Naive thymus-derived CD4-positive, alpha-beta T cell (primary cell): ENCODE measurements around the gene AP4E1. TPM values are rescaled to one million over a fixed set of nuclear protein-coding genes. Genes with fewer than 3 reads are reported as not detected.
"Not testable (repeated sequence)": the region's sequence is repeated elsewhere in the genome, so short reads cannot be mapped to it uniquely, and the experiment has no call there.

Experiments
- ATAC-seq: fragments of 150-1000 bp; cut with Tn5 transposase; 2 replicates; pipeline ENCODE4 v1.10.0; 2021; ENCODE audit warnings: mild to moderate bottlenecking, moderate library complexity
- CTCF ChIA-PET: fragments of 350-600 bp; sonication (Branson Sonifier 250); formaldehyde crosslinking; loops from one replicate; lab custom pipeline; 2021; ENCODE audit warnings: antibody characterized with exemption; lab: Charles Lee
- POLR2A ChIA-PET: fragments of 350-600 bp; sonication (Branson Sonifier 250); formaldehyde crosslinking; loops from one replicate; lab custom pipeline; 2021; ENCODE audit warnings: antibody characterized with exemption, inconsistent platforms; lab: Charles Lee
- DNase-seq, 9 donors: peaks; one replicate each; pipeline versions ENCODE4 v3.0.0 to v3.0.0-alpha.2; 2020 to 2022; ENCODE audit warnings: mixed read lengths in 1 of 9
- H3K27ac ChIP-seq: one replicate; pipeline ENCODE4 v1.7.0; 2013; ENCODE audit warnings: mild to moderate bottlenecking, low read depth, low read length, moderate library complexity
- H3K27me3 ChIP-seq, 2 donors: one replicate each; pipeline ENCODE4 v1.7.0; 2013; ENCODE audit warnings: low read length in 2 of 2, mild to moderate bottlenecking in 2 of 2, moderate library complexity in 2 of 2; ENCODE audit not compliant: control insufficient read depth in 2 of 2, insufficient read depth in 2 of 2
- H3K36me3 ChIP-seq, 3 experiments: 1 replicate in 2 of 3; 2 replicates in 1 of 3; pipeline ENCODE4 v1.7.0; 2013; ENCODE audit warnings: low read length in 3 of 3, mild to moderate bottlenecking in 3 of 3, moderate library complexity in 1 of 3; ENCODE audit not compliant: insufficient read depth in 3 of 3, control insufficient read depth in 2 of 3
- H3K4me1 ChIP-seq, 2 donors: one replicate each; pipeline ENCODE4 v1.7.0; 2013; ENCODE audit warnings: low read length in 2 of 2, mild to moderate bottlenecking in 2 of 2, moderate library complexity in 1 of 2; ENCODE audit not compliant: control insufficient read depth in 2 of 2, insufficient read depth in 2 of 2
- H3K4me3 ChIP-seq: 2 replicates; pipeline ENCODE4 v1.7.0; 2013; ENCODE audit warnings: mild to moderate bottlenecking, low read length
- H3K9me3 ChIP-seq, 3 experiments: 1 replicate in 2 of 3; 2 replicates in 1 of 3; pipeline ENCODE4 v1.7.0; 2013; ENCODE audit warnings: low read length in 3 of 3; ENCODE audit not compliant: control insufficient read depth in 2 of 3
- H3K27ac Mint-ChIP-seq, 9 donors: one replicate each; pipeline ENCODE4 v1.8.0; 2020 to 2022; ENCODE audit warnings: mixed read lengths in 9 of 9, mild to moderate bottlenecking in 8 of 9, moderate library complexity in 5 of 9, inconsistent platforms in 2 of 9
- H3K27me3 Mint-ChIP-seq, 5 donors: one replicate each; pipeline ENCODE4 v1.8.0; 2021 to 2022; ENCODE audit warnings: mixed read lengths in 5 of 5, mild to moderate bottlenecking in 1 of 5
- H3K36me3 Mint-ChIP-seq, 5 donors: one replicate each; pipeline ENCODE4 v1.8.0; 2020 to 2022; ENCODE audit warnings: mixed read lengths in 5 of 5, mild to moderate bottlenecking in 3 of 5, inconsistent platforms in 1 of 5
- H3K4me1 Mint-ChIP-seq, 7 donors: one replicate each; pipeline ENCODE4 v1.8.0; 2020 to 2022; ENCODE audit warnings: mixed read lengths in 7 of 7, mild to moderate bottlenecking in 3 of 7, inconsistent platforms in 1 of 7
- H3K4me3 Mint-ChIP-seq, 10 donors: one replicate each; pipeline ENCODE4 v1.8.0; 2020 to 2022; ENCODE audit warnings: mild to moderate bottlenecking in 10 of 10, mixed read lengths in 10 of 10, moderate library complexity in 6 of 10, inconsistent platforms in 2 of 10
- H3K9me3 Mint-ChIP-seq, 11 donors: one replicate each; pipeline ENCODE4 v1.8.0; 2020 to 2022; ENCODE audit warnings: mixed read lengths in 11 of 11, mild to moderate bottlenecking in 4 of 11, inconsistent platforms in 1 of 11, moderate library complexity in 1 of 11
- intact Hi-C, 2 donors: fragments of 100-400 bp; cut with micrococcal nuclease; formaldehyde crosslinking; loops; one replicate each; pipeline ENCODE4 v1.15.1; 2023
- polyA plus RNA-seq, 2 donors: library from polyadenylated mRNA; unstranded; fragments of 300-500 nt; fragmentation: Illumina TruSeq; gene quantifications; one replicate each; pipeline ENCODE4 v1.2.3, GENCODE V29; 2021
- total RNA-seq, 6 experiments: library from RNA in 5 of 6; stranded (reverse) in 5 of 6; gene quantifications; 1 replicate in 5 of 6; 2 replicates in 1 of 6; pipeline ENCODE4 v1.2.3 and lab custom pipeline; 2021 to 2026

AP4E1 gene
- total and polyA plus RNA-seq, 7 experiments from 2014 or later = 3.0 to 13.8 (median 12.4) TPM

- intact Hi-C loops = no loop called here
- H3K4me1 ChIP-seq = no peaks in the 10 kb centered on the region
- peaks cover 0 to 9% (median 0%) of the 10 kb centered on the region in 3 experiments for H3K9me3 ChIP-seq
- H3K4me3 ChIP-seq = no peak overlapping the region
- H3K4me3 Mint-ChIP-seq = no peak overlapping the region
- peaks cover 0 to 26% (median 8%) of the 10 kb centered on the region in 11 donors for H3K9me3 Mint-ChIP-seq
- H3K27me3 Mint-ChIP-seq = no peaks in the 10 kb centered on the region
- no peak for ATAC-seq
- H3K36me3 ChIP-seq = no peaks in the 10 kb centered on the region
- H3K27ac ChIP-seq = no peak overlapping the region
- CTCF ChIA-PET = no interaction called here
- H3K4me1 Mint-ChIP-seq = peaks cover 0 to 8% (median 0%) of the 10 kb centered on the region in 7 donors
- peaks cover 5 to 26% (median 17%) of the 10 kb centered on the region in 5 donors for H3K36me3 Mint-ChIP-seq
- POLR2A ChIA-PET = no interaction called here
- H3K27me3 ChIP-seq = no peaks in the 10 kb centered on the region
- no peak for DNase-seq
- no peak overlapping the region for H3K27ac Mint-ChIP-seq
Observed at GRCh38 chr15:50891159-50891558, 17.3 kb upstream of the AP4E1 start.

- CTCF ChIA-PET = no interaction called here
- POLR2A ChIA-PET = no interaction called here
Observed at GRCh38 chr15:50893976-50894375, 14.5 kb upstream of the AP4E1 start.

GRCh38 chr15:50901390-50901789 lies 7.1 kb upstream of the AP4E1 start:
- peaks cover 0 to 12% (median 5%) of the 10 kb centered on the region in 7 donors for H3K4me1 Mint-ChIP-seq
- H3K27ac Mint-ChIP-seq, H3K9me3 Mint-ChIP-seq, H3K27ac ChIP-seq, CTCF ChIA-PET, ATAC-seq, DNase-seq, H3K4me3 Mint-ChIP-seq, H3K4me3 ChIP-seq, H3K27me3 Mint-ChIP-seq, H3K27me3 ChIP-seq, H3K4me1 ChIP-seq, H3K36me3 Mint-ChIP-seq, H3K36me3 ChIP-seq, H3K9me3 ChIP-seq: not testable (repeated sequence)
- intact Hi-C loops = loop anchor here in 1 of 2 donors (10.0 kb wide), 1 partner anchor 417 kb away; no protein-coding TSS in a partner anchor
- POLR2A ChIA-PET = interaction anchor here (0.7 kb wide), 1 partner anchor 227 kb away, joined by 4 read pairs; no protein-coding TSS in a partner anchor

More at GRCh38 chr15:50893976-50894375, 14.5 kb upstream of the AP4E1 start:
- H3K36me3 Mint-ChIP-seq = peaks cover 5 to 25% (median 15%) of the 10 kb centered on the region in 5 donors
- H3K4me1 Mint-ChIP-seq = peaks cover 0 to 5% (median 0%) of the 10 kb centered on the region in 7 donors
- ATAC-seq = no peak
- peaks cover 0 to 2% (median 0%) of the 10 kb centered on the region in 5 donors for H3K27me3 Mint-ChIP-seq
- Histone ChIP-seq H3K27ac (no peak overlapping the region), H3K4me3 (no peak overlapping the region), H3K36me3 (no peaks in the 10 kb centered on the region), H3K27me3 (no peaks in the 10 kb centered on the region), H3K9me3 (peaks cover 0 to 9% (median 0%) of the 10 kb centered on the region in 3 experiments), H3K4me1 (no peaks in the 10 kb centered on the region)
- DNase-seq = no peak
- intact Hi-C loops = no loop called here
- no peak overlapping the region for H3K4me3 Mint-ChIP-seq
- no peak overlapping the region for H3K27ac Mint-ChIP-seq
- peaks cover 0 to 26% (median 8%) of the 10 kb centered on the region in 11 donors for H3K9me3 Mint-ChIP-seq

GRCh38 chr15:50904211-50904610 lies 4.3 kb upstream of the AP4E1 start:
- intact Hi-C loops = loop anchor here in 1 of 2 donors (10.0 kb wide), 1 partner anchor 419 kb away; no protein-coding TSS in a partner anchor
- H3K4me3 ChIP-seq = no peak overlapping the region
- Mint-ChIP-seq H3K4me3 (no peak overlapping the region), H3K4me1 (peaks cover 7 to 22% (median 14%) of the 10 kb centered on the region in 7 donors), H3K27me3 (no peaks in the 10 kb centered on the region), H3K36me3 (peaks cover 0 to 8% (median 4%) of the 10 kb centered on the region in 5 donors), H3K27ac (no peak overlapping the region), H3K9me3 (peaks cover 0 to 1% (median 0%) of the 10 kb centered on the region in 11 donors)
- ChIA-PET POLR2A (interaction anchor here (1.0 kb wide), 1 partner anchor 26 kb away, joined by 4 read pairs; no protein-coding TSS in a partner anchor), CTCF (no interaction called here)
- H3K9me3 ChIP-seq = no peaks in the 10 kb centered on the region
- no peak overlapping the region for H3K27ac ChIP-seq
- peaks cover 0 to 12% (median 0%) of the 10 kb centered on the region in 3 experiments for H3K36me3 ChIP-seq
- no peaks in the 10 kb centered on the region for H3K4me1 ChIP-seq
- ATAC-seq (no peak), DNase-seq (no peak)
- no peaks in the 10 kb centered on the region for H3K27me3 ChIP-seq

GRCh38 chr15:50905055-50905454 lies 3.4 kb upstream of the AP4E1 start:
- ChIA-PET POLR2A (interaction anchor here (1.0 kb wide), 1 partner anchor 27 kb away, joined by 4 read pairs; no protein-coding TSS in a partner anchor), CTCF (interaction anchor here (0.5 kb wide), 1 partner anchor 175 kb away, joined by 5 read pairs; no protein-coding TSS in a partner anchor)
- H3K36me3 Mint-ChIP-seq = peaks cover 0 to 8% (median 4%) of the 10 kb centered on the region in 5 donors
- H3K9me3 Mint-ChIP-seq = peaks cover 0 to 1% (median 0%) of the 10 kb centered on the region in 11 donors
- no peak overlapping the region for H3K4me3 Mint-ChIP-seq
- H3K4me1 Mint-ChIP-seq = peaks cover 12 to 25% (median 18%) of the 10 kb centered on the region in 7 donors
- H3K36me3 ChIP-seq = peaks cover 0 to 12% (median 0%) of the 10 kb centered on the region in 3 experiments
- peak overlapping the region in 4 of 9 donors; percentile 8 to 62 (median 19) for H3K27ac Mint-ChIP-seq
- no peak overlapping the region for H3K27ac ChIP-seq
- H3K27me3 Mint-ChIP-seq = no peaks in the 10 kb centered on the region
- H3K27me3 ChIP-seq = no peaks in the 10 kb centered on the region
- peaks cover under 1 to 4% of the 10 kb centered on the region in 2 donors for H3K4me1 ChIP-seq
- H3K4me3 ChIP-seq = no peak overlapping the region
- intact Hi-C loops = loop anchor here (5.0 to 10.0 kb wide), 8 partner anchors 33 to 1858 kb away; partner anchors contain the start of genes SECISBP2L (in 2 of the 2) and FGF7 (in 1 of the 2)
- no peaks in the 10 kb centered on the region for H3K9me3 ChIP-seq
- DNase-seq = no peak
- ATAC-seq = no peak

- peaks cover 0 to 12% (median 0%) of the 10 kb centered on the region in 3 experiments for H3K36me3 ChIP-seq
- ChIA-PET CTCF (interaction anchor here (0.5 to 1.8 kb wide), 6 partner anchors 17 to 284 kb away, joined by 3 to 8 read pairs (median 4); no protein-coding TSS in a partner anchor), POLR2A (interaction anchor here (0.6 to 1.6 kb wide), 11 partner anchors 8 to 564 kb away, joined by 3 to 9 read pairs (median 4); partner anchors contain the start of genes GABPB1, TRPM7 and USP8)
- Mint-ChIP-seq H3K36me3 (peaks cover 0 to 6% (median 4%) of the 10 kb centered on the region in 5 donors), H3K4me3 (peak overlapping the region; percentile 89 to 99 (median 96)), H3K9me3 (peaks cover 0 to 1% (median 0%) of the 10 kb centered on the region in 11 donors), H3K4me1 (peaks cover 19 to 32% (median 29%) of the 10 kb centered on the region in 7 donors), H3K27ac (peak overlapping the region; percentile 93 to 99 (median 98)), H3K27me3 (no peaks in the 10 kb centered on the region)
- peak; percentile 38 to 92 (median 83) for DNase-seq
- no peaks in the 10 kb centered on the region for H3K9me3 ChIP-seq
- H3K27me3 ChIP-seq = no peaks in the 10 kb centered on the region
- ATAC-seq = peak; percentile 74
- H3K4me1 ChIP-seq = peaks cover 4% of the 10 kb centered on the region in 2 donors
- peak overlapping the region; percentile 74 for H3K4me3 ChIP-seq
- intact Hi-C loops = loop anchor here (1.0 to 10.0 kb wide), 15 partner anchors 22 to 1860 kb away; partner anchors contain the start of genes COPS2 (in 2 of the 2), SECISBP2L (in 2 of the 2), FGF7 (in 1 of the 2) and SPPL2A (in 1 of the 2)
- H3K27ac ChIP-seq = peak overlapping the region; percentile 99
Observed at GRCh38 chr15:50906954-50907600, 1.4 kb upstream of the AP4E1 start.
